ENCODE measurements around the gene CFAP298. TPM values are rescaled to one million over a fixed set of nuclear protein-coding genes. Genes with fewer than 3 reads are reported as not detected.

Gene CFAP298
- total and polyA plus RNA-seq, 11 donors, result 14.2 to 36.0 (median 20.8) TPM

DNA sequence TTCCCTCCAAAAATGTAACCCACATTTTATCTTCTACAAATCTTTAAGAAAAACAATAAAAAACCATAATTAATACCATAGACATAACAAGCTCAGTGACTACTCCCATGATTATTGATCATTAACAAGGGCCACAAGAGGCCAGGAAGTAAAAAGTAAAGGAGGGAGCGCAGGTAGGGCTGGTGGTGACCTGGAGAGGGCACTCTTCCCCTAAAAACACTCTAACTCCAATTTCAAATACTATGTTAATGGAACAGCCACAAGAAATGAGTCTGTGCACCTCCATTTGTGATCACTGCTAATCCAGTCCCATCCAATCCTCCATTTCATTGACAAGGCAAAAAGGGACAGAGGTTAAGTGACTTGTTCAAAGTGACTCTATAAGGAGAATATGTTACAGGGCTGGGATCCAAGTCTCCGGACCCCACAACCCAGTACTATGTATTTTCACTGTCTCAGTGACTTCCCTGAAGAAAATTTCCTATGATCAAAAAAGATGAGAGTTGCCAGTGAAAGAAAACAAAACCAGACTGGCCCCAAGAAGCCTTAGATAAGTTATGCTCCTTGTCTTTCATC is 41.2 kb upstream of the CFAP298 start:
- intact Hi-C loops (cut with DNase I), result loop anchor here in 7 of 10 donors (2.0 to 10.0 kb wide), 3 partner anchors 171 to 174 kb away; no protein-coding TSS in a partner anchor
- Histone ChIP-seq H3K27me3 (no peaks in the 10 kb centered on the region), H3K4me1 (no peaks in the 10 kb centered on the region), H3K36me3 (peaks cover 0 to 97% (median 77%) of the 10 kb centered on the region in 9 donors), H3K4me3 (no peak overlapping the region), H3K27ac (no peak overlapping the region), H3K9me3 (no peaks in the 10 kb centered on the region)
- ATAC-seq, result peak in 1 of 4 donors; percentile 36
- TF ChIP-seq CTCF (IDR thresholded peaks at IDR 0.05) (peak; percentile 31 to 57 (median 50)), POLR2A (IDR thresholded peaks at IDR 0.05) (no peak)
- DNase-seq, result no peak
- WGBS, 4 donors, result 83 to 93% (median 91%) methylated on average over 2 of the region's 2 CpGs

DNA sequence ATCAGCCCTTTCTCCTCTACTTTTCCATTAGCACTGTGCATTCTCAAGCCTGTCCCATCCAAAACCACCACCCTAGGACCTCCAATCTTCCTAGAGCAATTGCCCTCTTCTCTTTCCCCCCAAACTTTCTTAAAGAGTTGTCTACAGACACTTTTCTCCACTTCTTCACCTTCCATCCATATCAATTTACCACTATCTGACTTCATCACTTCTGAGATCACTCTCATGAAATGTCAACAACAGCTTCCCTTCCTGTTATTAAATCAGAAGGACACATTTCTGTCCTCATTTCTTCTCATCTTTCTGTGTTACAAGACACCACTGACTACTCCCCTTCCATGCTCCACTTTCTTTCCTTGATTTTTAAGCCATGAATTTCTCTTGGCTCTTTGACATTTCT is 36.0 kb upstream of the CFAP298 start:
- Histone ChIP-seq H3K4me1 (no peaks in the 10 kb centered on the region), H3K27me3 (no peaks in the 10 kb centered on the region), H3K27ac (no peak overlapping the region), H3K4me3 (no peak overlapping the region), H3K9me3 (no peaks in the 10 kb centered on the region), H3K36me3 (peaks cover 0 to 94% (median 80%) of the 10 kb centered on the region in 9 donors)
- no peak for TF ChIP-seq CTCF (IDR thresholded peaks at IDR 0.05)
- no peak for TF ChIP-seq POLR2A (IDR thresholded peaks at IDR 0.05)
- intact Hi-C loops (cut with DNase I), result no loop called here
- DNase-seq (no peak), ATAC-seq (no peak)

GRCh38 chr21:32645261-32646182 is 33.3 kb upstream of the CFAP298 start:
- TF ChIP-seq POLR2A (IDR thresholded peaks at IDR 0.05), result no peak
- no peak for TF ChIP-seq CTCF (IDR thresholded peaks at IDR 0.05)
- H3K9me3 ChIP-seq, result no peaks in the 10 kb centered on the region
- intact Hi-C loops (cut with DNase I), result no loop called here
- peaks cover 0 to 95% (median 80%) of the 10 kb centered on the region in 9 donors for H3K36me3 ChIP-seq
- H3K27me3 ChIP-seq, result no peaks in the 10 kb centered on the region
- no peak overlapping the region for H3K4me3 ChIP-seq
- ATAC-seq, result no peak
- 78 to 81% (median 78%) methylated on average over 19 of the region's 19 CpGs for WGBS, 4 donors
- DNase-seq, result no peak
- no peak overlapping the region for H3K27ac ChIP-seq
- no peaks in the 10 kb centered on the region for H3K4me1 ChIP-seq
